T-helper 2 cell treated with Interferon-gamma antibody and Interleukin-4, amounts not matched to agents 5 μg/mL and 100 μg/mL, for 36 hours (primary cell): ENCODE data around the gene SPINT2.

Experiments
- DNase-seq: peaks from one replicate; pipeline ENCODE4 v3.0.0; 2021; ENCODE audit warnings: low spot score
- H3K27ac Mint-ChIP-seq: one replicate; pipeline ENCODE4 v1.8.0; 2021; ENCODE audit warnings: mild to moderate bottlenecking, mixed read lengths
- H3K27me3 Mint-ChIP-seq: one replicate; pipeline ENCODE4 v1.8.0; 2021; ENCODE audit warnings: low read depth, mixed read lengths
- H3K36me3 Mint-ChIP-seq: one replicate; pipeline ENCODE4 v1.8.0; 2021; ENCODE audit warnings: low read depth, mixed read lengths
- H3K4me1 Mint-ChIP-seq: one replicate; pipeline ENCODE4 v1.8.0; 2021; ENCODE audit warnings: low read depth, mixed read lengths
- H3K4me3 Mint-ChIP-seq: one replicate; pipeline ENCODE4 v1.8.0; 2022; ENCODE audit warnings: mild to moderate bottlenecking, moderate library complexity, mixed read lengths
- H3K9me3 Mint-ChIP-seq: one replicate; pipeline ENCODE4 v1.8.0; 2021; ENCODE audit warnings: mixed read lengths

SPINT2 gene

GRCh38 chr19:38285567-38285966 is 21.2 kb downstream of the SPINT2 start:
- no peak for DNase-seq
- Mint-ChIP-seq H3K4me3 (no peak overlapping the region), H3K4me1 (peaks cover 21% of the 10 kb centered on the region), H3K27ac (no peak overlapping the region), H3K9me3 (no peaks in the 10 kb centered on the region), H3K27me3 (no peaks in the 10 kb centered on the region), H3K36me3 (peaks cover 19% of the 10 kb centered on the region)

GRCh38 chr19:38287604-38288003 is 23.2 kb downstream of the SPINT2 start:
- peaks cover 4% of the 10 kb centered on the region for H3K4me1 Mint-ChIP-seq

GRCh38 chr19:38288123-38288855 is 23.9 kb downstream of the SPINT2 start:
- Mint-ChIP-seq H3K27me3 (no peaks in the 10 kb centered on the region), H3K27ac (no peak overlapping the region)

More at GRCh38 chr19:38287604-38288003, 23.2 kb downstream of the SPINT2 start:
- no peak for DNase-seq
- Mint-ChIP-seq H3K36me3 (peaks cover 22% of the 10 kb centered on the region), H3K9me3 (no peaks in the 10 kb centered on the region), H3K27me3 (no peaks in the 10 kb centered on the region), H3K4me3 (no peak overlapping the region), H3K27ac (no peak overlapping the region)

GRCh38 chr19:38289955-38290354 is 25.6 kb downstream of the SPINT2 start:
- Mint-ChIP-seq H3K9me3 (no peaks in the 10 kb centered on the region), H3K4me1 (no peaks in the 10 kb centered on the region), H3K36me3 (peaks cover 16% of the 10 kb centered on the region), H3K4me3 (no peak overlapping the region), H3K27me3 (no peaks in the 10 kb centered on the region), H3K27ac (no peak overlapping the region)
- no peak for DNase-seq

More at GRCh38 chr19:38288123-38288855, 23.9 kb downstream of the SPINT2 start:
- H3K4me1 Mint-ChIP-seq: peaks cover 3% of the 10 kb centered on the region
- no peak for DNase-seq
- no peak overlapping the region for H3K4me3 Mint-ChIP-seq
- H3K9me3 Mint-ChIP-seq: no peaks in the 10 kb centered on the region
- H3K36me3 Mint-ChIP-seq: peaks cover 22% of the 10 kb centered on the region

GRCh38 chr19:38290631-38291147 is 26.3 kb downstream of the SPINT2 start:
- Mint-ChIP-seq H3K9me3 (no peaks in the 10 kb centered on the region), H3K36me3 (peaks cover 14% of the 10 kb centered on the region), H3K27ac (no peak overlapping the region), H3K4me1 (no peaks in the 10 kb centered on the region), H3K4me3 (no peak overlapping the region), H3K27me3 (no peaks in the 10 kb centered on the region)
- no peak for DNase-seq

GRCh38 chr19:38291855-38292254 is 27.5 kb downstream of the SPINT2 start:
- no peak overlapping the region for H3K27ac Mint-ChIP-seq
- no peaks in the 10 kb centered on the region for H3K27me3 Mint-ChIP-seq
- H3K4me3 Mint-ChIP-seq: no peak overlapping the region
- no peaks in the 10 kb centered on the region for H3K9me3 Mint-ChIP-seq
- peaks cover 8% of the 10 kb centered on the region for H3K36me3 Mint-ChIP-seq
- no peak for DNase-seq
- H3K4me1 Mint-ChIP-seq: no peaks in the 10 kb centered on the region

GRCh38 chr19:38293281-38293680 is 28.9 kb downstream of the SPINT2 start:
- H3K36me3 Mint-ChIP-seq: peaks cover 4% of the 10 kb centered on the region
- H3K4me1 Mint-ChIP-seq: no peaks in the 10 kb centered on the region
- no peaks in the 10 kb centered on the region for H3K27me3 Mint-ChIP-seq
- no peak overlapping the region for H3K27ac Mint-ChIP-seq
- no peak overlapping the region for H3K4me3 Mint-ChIP-seq
- H3K9me3 Mint-ChIP-seq: no peaks in the 10 kb centered on the region
- no peak for DNase-seq

GRCh38 chr19:38294090-38294489 is 29.7 kb downstream of the SPINT2 start:
- no peak for DNase-seq
- no peaks in the 10 kb centered on the region for H3K4me1 Mint-ChIP-seq
- H3K27ac Mint-ChIP-seq: no peak overlapping the region
- H3K4me3 Mint-ChIP-seq: no peak overlapping the region
- no peaks in the 10 kb centered on the region for H3K27me3 Mint-ChIP-seq
- H3K36me3 Mint-ChIP-seq: peaks cover 4% of the 10 kb centered on the region
- no peaks in the 10 kb centered on the region for H3K9me3 Mint-ChIP-seq

- Mint-ChIP-seq H3K9me3 (no peaks in the 10 kb centered on the region), H3K27me3 (no peaks in the 10 kb centered on the region), H3K36me3 (peaks cover 2% of the 10 kb centered on the region), H3K4me1 (no peaks in the 10 kb centered on the region), H3K27ac (no peak overlapping the region), H3K4me3 (no peak overlapping the region)
- no peak for DNase-seq
Measured at GRCh38 chr19:38298821-38299680, 34.7 kb downstream of the SPINT2 start.

GRCh38 chr19:38303517-38304351 is 39.4 kb downstream of the SPINT2 start, which contains the start of gene C19orf33:
TSS of gene C19orf33 (plus strand) at chr19:38304251. CDS start at chr19:38304262, 11 bp downstream.
- Mint-ChIP-seq H3K27ac (no peak within 1 kb of the TSS), H3K4me3 (no peak within 1 kb of the TSS), H3K4me1 (no peaks in the 10 kb centered on the region), H3K9me3 (no peaks in the 10 kb centered on the region), H3K27me3 (no peaks in the 10 kb centered on the region), H3K36me3 (peaks cover 10% of the 10 kb centered on the region)
- DNase-seq: no peak

- no peaks in the 10 kb centered on the region for H3K9me3 Mint-ChIP-seq
- no peak for DNase-seq
- no peaks in the 10 kb centered on the region for H3K27me3 Mint-ChIP-seq
- H3K4me1 Mint-ChIP-seq: no peaks in the 10 kb centered on the region
- peaks cover 10% of the 10 kb centered on the region for H3K36me3 Mint-ChIP-seq
- H3K4me3 Mint-ChIP-seq: no peak overlapping the region
- H3K27ac Mint-ChIP-seq: no peak overlapping the region
Measured at GRCh38 chr19:38304352-38304865, 40.0 kb downstream of the SPINT2 start.

GRCh38 chr19:38304866-38305429 is 40.6 kb downstream of the SPINT2 start:
- Mint-ChIP-seq H3K4me3 (no peak overlapping the region), H3K36me3 (peaks cover 14% of the 10 kb centered on the region), H3K4me1 (no peaks in the 10 kb centered on the region), H3K9me3 (no peaks in the 10 kb centered on the region), H3K27me3 (no peaks in the 10 kb centered on the region), H3K27ac (no peak overlapping the region)
- no peak for DNase-seq

- H3K4me3 Mint-ChIP-seq: no peak overlapping the region
- H3K9me3 Mint-ChIP-seq: no peaks in the 10 kb centered on the region
- H3K27ac Mint-ChIP-seq: no peak overlapping the region
- H3K27me3 Mint-ChIP-seq: no peaks in the 10 kb centered on the region
- peaks cover 3% of the 10 kb centered on the region for H3K4me1 Mint-ChIP-seq
- no peak for DNase-seq
- H3K36me3 Mint-ChIP-seq: peaks cover 20% of the 10 kb centered on the region
Measured at GRCh38 chr19:38306236-38306635, 41.9 kb downstream of the SPINT2 start.
